Vagina (tissue), 2 donors: ENCODE data around the gene CALN1. TPM values are rescaled to one million over a fixed set of nuclear protein-coding genes. Genes with fewer than 3 reads are reported as not detected.

Experiments
- DNase-seq, 2 donors: peaks; one replicate each; pipeline ENCODE4 v3.0.0-alpha.2; 2017; ENCODE audit errors: extremely low spot score in 2 of 2
- H3K27ac ChIP-seq: fragments of 200-600 bp; sonication (generic); one replicate; pipeline ENCODE4 v1.5.1; 2019
- H3K27me3 ChIP-seq: fragments of 200-600 bp; sonication (generic); one replicate; pipeline ENCODE4 v1.5.1; 2019
- H3K36me3 ChIP-seq, 2 donors: fragments of 200-600 bp; sonication (generic); one replicate each; pipeline ENCODE4 v1.5.1; 2017 to 2019
- H3K4me1 ChIP-seq: fragments of 200-600 bp; sonication (generic); one replicate; pipeline ENCODE4 v1.5.1; 2019
- H3K4me3 ChIP-seq, 2 donors: fragments of 200-600 bp; sonication (generic); 1 replicate in 1 of 2; 2 replicates in 1 of 2; pipeline ENCODE4 v1.5.1; 2016 to 2019
- H3K9me3 ChIP-seq: fragments of 200-600 bp; sonication (generic); one replicate; pipeline ENCODE4 v1.5.1; 2019
- CTCF ChIP-seq, 3 experiments: fragments of 450-650 bp in 2 of 3; fragments of 200-600 bp in 1 of 3; sonication (generic) in 1 of 3; IDR thresholded peaks; one replicate each; pipeline ENCODE4 v1.5.1; 2017 to 2019; ENCODE audit warnings: antibody characterized with exemption in 3 of 3, mild to moderate bottlenecking in 2 of 3, moderate library complexity in 2 of 3
- POLR2A ChIP-seq, 2 donors: fragments of 450-650 bp; IDR thresholded peaks; one replicate each; pipeline ENCODE4 v1.6.1; 2017; ENCODE audit warnings: antibody characterized with exemption in 2 of 2, mild to moderate bottlenecking in 2 of 2, moderate library complexity in 2 of 2
- POLR2AphosphoS5 ChIP-seq, 2 donors: sonication (generic); formaldehyde crosslinking; IDR thresholded peaks; one replicate each; pipeline ENCODE4 v1.9.0; 2017; ENCODE audit warnings: antibody characterized with exemption in 2 of 2, mild to moderate bottlenecking in 2 of 2, low read depth in 1 of 2; ENCODE audit not compliant: insufficient read depth in 1 of 2
- intact Hi-C: fragments of 100-400 bp; cut with DNase I; formaldehyde crosslinking; loops from one replicate; pipeline ENCODE4 v1.15.1; 2023
- total RNA-seq: library from RNA; depleted of rRNA; stranded (reverse); fragments of >200 nt; gene quantifications from one replicate; pipeline ENCODE4 v1.2.3, GENCODE V29; 2016

CALN1 gene
- total RNA-seq, 1 donor from 2014 or later: 6.9 TPM

GRCh38 chr7:71857338-71857737 is 554.8 kb downstream of the CALN1 start:
- no peaks in the 10 kb centered on the region for H3K27me3 ChIP-seq
- intact Hi-C loops: no loop called here
- no peak for DNase-seq
- H3K4me1 ChIP-seq: peaks cover 16% of the 10 kb centered on the region
- no peak overlapping the region for H3K4me3 ChIP-seq
- H3K36me3 ChIP-seq: no peaks in the 10 kb centered on the region
- no peak overlapping the region for H3K27ac ChIP-seq
- no peaks in the 10 kb centered on the region for H3K9me3 ChIP-seq
- no peak for TF ChIP-seq POLR2AphosphoS5 (IDR thresholded peaks at IDR 0.05; ENCODE audit: insufficient read depth in 1 of 2, low read depth in 1 of 2)
- no peak for TF ChIP-seq CTCF (IDR thresholded peaks at IDR 0.05)
- no peak for TF ChIP-seq POLR2A (IDR thresholded peaks at IDR 0.05)

GRCh38 chr7:71854546-71855397 is 557.4 kb downstream of the CALN1 start:
- H3K9me3 ChIP-seq: no peaks in the 10 kb centered on the region
- intact Hi-C loops: no loop called here
- DNase-seq: no peak
- no peak overlapping the region for H3K4me3 ChIP-seq
- H3K27ac ChIP-seq: no peak overlapping the region
- no peaks in the 10 kb centered on the region for H3K36me3 ChIP-seq
- no peaks in the 10 kb centered on the region for H3K27me3 ChIP-seq
- TF ChIP-seq POLR2AphosphoS5 (IDR thresholded peaks at IDR 0.05; ENCODE audit: insufficient read depth in 1 of 2, low read depth in 1 of 2): no peak
- peaks cover 16% of the 10 kb centered on the region for H3K4me1 ChIP-seq

- no peak overlapping the region for H3K4me3 ChIP-seq
- no peaks in the 10 kb centered on the region for H3K27me3 ChIP-seq
- H3K27ac ChIP-seq: no peak overlapping the region
- intact Hi-C loops: no loop called here
- DNase-seq: no peak
- TF ChIP-seq POLR2AphosphoS5 (IDR thresholded peaks at IDR 0.05; ENCODE audit: insufficient read depth in 1 of 2, low read depth in 1 of 2) (no peak), POLR2A (IDR thresholded peaks at IDR 0.05) (no peak), CTCF (IDR thresholded peaks at IDR 0.05) (no peak)
- no peaks in the 10 kb centered on the region for H3K36me3 ChIP-seq
- no peaks in the 10 kb centered on the region for H3K9me3 ChIP-seq
- peaks cover 16% of the 10 kb centered on the region for H3K4me1 ChIP-seq
These were observed 560.2 kb downstream of the CALN1 start for GRCh38 chr7:71851776-71852498.

- H3K27me3 ChIP-seq: no peaks in the 10 kb centered on the region
These were observed 566.0 kb downstream of the CALN1 start for GRCh38 chr7:71846160-71846559.

GRCh38 chr7:71843676-71844075 is 568.5 kb downstream of the CALN1 start:
- H3K27me3 ChIP-seq: no peaks in the 10 kb centered on the region
- intact Hi-C loops: no loop called here
- H3K27ac ChIP-seq: no peak overlapping the region
- no peaks in the 10 kb centered on the region for H3K4me1 ChIP-seq
- H3K4me3 ChIP-seq: no peak overlapping the region
- H3K36me3 ChIP-seq: no peaks in the 10 kb centered on the region
- no peak for TF ChIP-seq CTCF (IDR thresholded peaks at IDR 0.05)
- no peak for TF ChIP-seq POLR2A (IDR thresholded peaks at IDR 0.05)
- no peak for TF ChIP-seq POLR2AphosphoS5 (IDR thresholded peaks at IDR 0.05; ENCODE audit: insufficient read depth in 1 of 2, low read depth in 1 of 2)
- no peak for DNase-seq
- H3K9me3 ChIP-seq: no peaks in the 10 kb centered on the region

More at GRCh38 chr7:71846160-71846559, 566.0 kb downstream of the CALN1 start:
- TF ChIP-seq POLR2AphosphoS5 (IDR thresholded peaks at IDR 0.05; ENCODE audit: insufficient read depth in 1 of 2, low read depth in 1 of 2) (no peak), POLR2A (IDR thresholded peaks at IDR 0.05) (no peak), CTCF (IDR thresholded peaks at IDR 0.05) (no peak)
- no peaks in the 10 kb centered on the region for H3K9me3 ChIP-seq
- H3K36me3 ChIP-seq: no peaks in the 10 kb centered on the region
- H3K27ac ChIP-seq: no peak overlapping the region
- DNase-seq: no peak
- intact Hi-C loops: no loop called here
- H3K4me1 ChIP-seq: no peaks in the 10 kb centered on the region
- no peak overlapping the region for H3K4me3 ChIP-seq
